GM12874 (cell line): ENCODE measurements around the gene DBT.

Experiments
- TF ChIP-seq, protein P1 (sequence below): IDR thresholded peaks from 2 replicates; pipeline ENCODE4 v1.5.1; 2011; ENCODE audit warnings: low read depth, mild to moderate bottlenecking, control low read depth, low read length, moderate library complexity; ENCODE audit not compliant: insufficient read depth

The DBT gene

DNA sequence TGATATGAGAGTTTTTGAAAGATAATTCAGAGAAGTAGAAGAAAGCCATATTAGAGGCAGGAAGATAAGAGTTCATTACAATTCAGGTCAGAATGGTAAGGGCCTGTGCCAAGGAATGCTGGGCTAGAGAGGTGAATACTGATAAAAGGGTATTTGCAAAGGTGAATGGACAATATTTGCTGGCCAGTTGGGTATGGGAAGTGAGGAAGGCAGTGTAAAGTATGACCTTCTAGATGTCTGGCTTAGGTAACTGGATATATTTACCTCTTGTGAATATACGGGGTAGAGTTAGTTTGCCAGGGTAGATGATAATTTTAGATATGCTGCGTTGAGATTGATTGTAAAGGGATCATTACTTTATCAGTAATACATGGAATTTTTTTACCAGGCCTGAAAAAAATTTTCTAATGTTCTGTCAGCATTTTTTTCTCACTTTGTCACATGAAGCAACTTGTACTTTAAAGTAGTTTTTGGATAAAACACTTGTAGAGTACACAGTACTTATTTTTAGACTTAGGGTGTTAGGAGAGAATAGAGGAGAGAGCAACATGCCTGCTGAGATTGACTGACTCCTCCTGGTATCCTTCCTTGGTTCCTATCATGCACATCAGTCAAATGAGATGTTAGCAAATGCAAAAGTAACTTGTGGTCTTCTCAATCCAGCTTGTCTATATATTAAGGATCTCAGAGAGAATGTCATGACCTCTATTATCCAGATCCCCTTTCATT, 30.5 kb upstream of the DBT start:
- TF ChIP-seq, protein P1, sequence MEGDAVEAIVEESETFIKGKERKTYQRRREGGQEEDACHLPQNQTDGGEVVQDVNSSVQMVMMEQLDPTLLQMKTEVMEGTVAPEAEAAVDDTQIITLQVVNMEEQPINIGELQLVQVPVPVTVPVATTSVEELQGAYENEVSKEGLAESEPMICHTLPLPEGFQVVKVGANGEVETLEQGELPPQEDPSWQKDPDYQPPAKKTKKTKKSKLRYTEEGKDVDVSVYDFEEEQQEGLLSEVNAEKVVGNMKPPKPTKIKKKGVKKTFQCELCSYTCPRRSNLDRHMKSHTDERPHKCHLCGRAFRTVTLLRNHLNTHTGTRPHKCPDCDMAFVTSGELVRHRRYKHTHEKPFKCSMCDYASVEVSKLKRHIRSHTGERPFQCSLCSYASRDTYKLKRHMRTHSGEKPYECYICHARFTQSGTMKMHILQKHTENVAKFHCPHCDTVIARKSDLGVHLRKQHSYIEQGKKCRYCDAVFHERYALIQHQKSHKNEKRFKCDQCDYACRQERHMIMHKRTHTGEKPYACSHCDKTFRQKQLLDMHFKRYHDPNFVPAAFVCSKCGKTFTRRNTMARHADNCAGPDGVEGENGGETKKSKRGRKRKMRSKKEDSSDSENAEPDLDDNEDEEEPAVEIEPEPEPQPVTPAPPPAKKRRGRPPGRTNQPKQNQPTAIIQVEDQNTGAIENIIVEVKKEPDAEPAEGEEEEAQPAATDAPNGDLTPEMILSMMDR, result no peak

DNA sequence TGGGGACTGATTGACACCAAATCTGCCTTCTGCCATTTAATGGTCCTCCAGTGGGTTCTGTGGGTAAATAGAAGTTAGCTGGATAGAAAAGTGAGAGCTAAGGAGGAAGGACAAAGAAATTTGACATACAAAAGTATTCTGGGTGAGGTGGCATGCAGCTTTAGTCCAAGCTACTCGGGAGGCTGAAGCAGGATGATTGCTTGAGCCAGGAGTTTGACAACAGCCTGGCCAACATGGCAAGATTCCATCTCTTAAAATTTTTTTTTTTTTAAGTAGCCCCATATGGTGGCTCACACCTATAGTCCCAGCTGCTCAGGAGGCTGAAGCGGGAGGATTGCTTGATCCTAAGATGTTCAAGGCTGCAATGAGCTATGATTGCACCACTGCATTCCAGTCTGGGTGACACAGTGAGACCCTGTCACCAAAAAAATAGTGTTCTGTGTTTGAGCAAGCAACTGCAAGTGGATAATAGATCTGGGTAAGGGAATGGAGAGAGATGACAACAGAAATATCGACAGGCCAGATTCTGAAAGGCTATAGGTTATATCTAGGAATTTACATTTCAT, 29.8 kb upstream of the DBT start:
- TF ChIP-seq, protein P1, result no peak

DNA sequence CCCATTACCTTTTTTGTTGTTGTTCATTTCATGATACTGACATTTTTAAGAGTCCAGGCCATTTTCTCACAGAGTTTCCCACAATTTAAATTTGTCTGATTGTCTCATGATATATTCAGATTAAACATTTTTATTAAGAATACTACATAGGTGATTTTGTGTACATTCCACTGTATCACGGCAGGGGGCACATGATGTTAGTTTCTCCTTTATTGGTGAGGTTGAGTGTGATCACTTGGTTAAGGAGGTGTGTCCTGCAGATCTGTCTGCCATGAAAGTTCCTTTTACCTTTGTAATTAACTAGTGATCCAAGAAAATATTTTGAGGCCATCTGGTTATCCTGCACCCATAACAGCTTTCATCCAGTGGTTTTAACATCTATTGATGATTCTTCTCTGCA, 28.2 kb upstream of the DBT start:
- TF ChIP-seq, protein P1, result no peak

DNA sequence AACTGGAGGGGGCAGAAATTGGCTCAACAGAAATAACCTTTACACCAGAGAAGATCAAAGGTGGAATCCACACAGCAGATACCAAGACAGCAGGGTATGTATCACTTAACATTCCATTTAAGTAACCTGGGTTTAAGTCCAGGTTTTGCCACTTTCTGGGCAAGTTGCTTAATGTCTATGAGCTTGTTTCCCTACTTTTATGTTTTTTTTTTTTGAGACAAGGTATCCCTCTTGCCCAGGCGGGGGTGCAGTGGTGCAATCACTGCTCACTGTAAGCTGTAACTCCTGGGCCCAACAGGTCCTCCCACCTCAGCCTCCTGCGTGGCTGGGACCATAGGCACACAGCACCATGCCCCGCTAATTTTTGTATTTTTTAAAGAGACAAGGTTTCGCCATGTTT, 18.6 kb upstream of the DBT start:
- TF ChIP-seq, protein P1, result no peak

DNA sequence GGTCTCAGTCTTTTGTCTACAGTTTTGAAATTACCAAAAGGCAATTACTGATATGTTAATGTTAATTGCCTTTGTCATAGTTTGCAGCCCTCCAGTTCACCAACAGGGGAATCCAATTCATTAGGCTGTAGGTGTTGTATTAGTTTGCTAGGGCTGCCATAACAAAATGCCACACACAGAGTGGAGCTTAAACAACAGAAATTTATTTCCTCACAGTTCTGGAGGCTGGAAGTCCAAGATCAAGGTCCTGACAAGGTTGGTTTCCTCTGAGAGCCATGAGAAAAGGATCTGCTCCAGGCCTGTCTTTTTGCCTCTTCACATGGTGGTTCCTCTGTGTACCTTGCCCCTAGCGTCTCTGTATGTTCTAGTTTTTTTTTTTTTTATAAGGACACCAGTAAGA, 17.6 kb upstream of the DBT start:
- TF ChIP-seq, protein P1, result no peak

DNA sequence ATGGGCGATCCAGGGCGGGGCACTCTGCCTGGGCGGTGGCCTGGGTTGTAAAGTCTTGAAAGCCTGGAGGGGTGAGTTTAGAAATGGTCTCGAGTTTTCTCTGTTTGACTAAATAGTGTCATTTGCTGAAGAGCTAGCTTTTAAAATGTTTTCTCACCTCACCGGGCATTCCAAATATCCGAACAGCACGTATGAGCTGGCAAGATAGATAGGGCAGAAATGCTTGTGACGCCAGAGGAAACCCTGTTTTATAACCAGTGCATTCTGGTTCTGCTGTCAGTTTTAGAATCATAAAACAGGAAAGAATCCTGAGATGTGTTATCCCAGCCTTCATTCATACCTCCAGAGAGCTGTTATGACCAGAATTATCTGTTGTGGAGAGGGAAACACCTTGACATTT, 17.1 kb upstream of the DBT start:
- TF ChIP-seq, protein P1, result no peak

DNA sequence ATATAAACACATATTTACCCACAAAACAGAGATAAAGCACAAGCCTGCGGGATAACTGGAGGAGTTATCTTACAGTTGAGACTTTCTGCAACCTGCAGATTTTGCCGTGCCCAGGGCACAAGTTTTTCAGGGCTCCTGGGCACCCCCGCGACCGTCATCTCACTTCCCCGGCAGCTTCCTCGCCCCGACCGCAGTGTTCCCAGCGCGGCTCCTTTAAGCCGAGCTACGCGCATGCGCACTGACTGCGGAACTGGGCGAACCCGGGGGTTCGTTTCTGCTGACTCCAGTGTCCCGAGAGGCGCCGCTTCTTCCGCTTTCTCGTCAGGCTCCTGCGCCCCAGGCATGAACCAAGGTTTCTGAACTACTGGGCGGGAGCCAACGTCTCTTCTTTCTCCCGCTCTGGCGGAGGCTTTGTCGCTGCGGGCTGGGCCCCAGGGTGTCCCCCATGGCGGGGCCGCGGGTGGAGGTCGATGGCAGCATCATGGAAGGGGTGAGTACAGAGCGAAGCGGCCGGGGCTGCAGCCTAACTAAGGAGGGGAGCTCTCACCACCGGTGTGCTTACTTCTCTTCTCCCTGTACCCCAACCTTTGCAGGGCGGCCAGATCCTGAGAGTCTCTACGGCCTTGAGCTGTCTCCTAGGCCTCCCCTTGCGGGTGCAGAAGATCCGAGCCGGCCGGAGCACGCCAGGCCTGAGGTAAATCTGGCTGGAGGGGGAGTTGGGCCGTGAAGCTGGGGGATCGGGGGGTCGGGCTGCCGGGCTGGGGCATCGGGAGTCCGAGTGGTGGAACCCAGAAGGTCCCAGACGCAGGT, 16.5 kb upstream of the DBT start, which contains the start of gene RTCA:
Gene RTCA, plus strand, starts transcription at position 286 of the 810 bp plus-strand sequence. Its CDS starts 160 bp downstream, at position 446.
- TF ChIP-seq, protein P1, result no peak
